Measurements from ENCODE around the gene TMEM213.

The TMEM213 gene

DNA sequence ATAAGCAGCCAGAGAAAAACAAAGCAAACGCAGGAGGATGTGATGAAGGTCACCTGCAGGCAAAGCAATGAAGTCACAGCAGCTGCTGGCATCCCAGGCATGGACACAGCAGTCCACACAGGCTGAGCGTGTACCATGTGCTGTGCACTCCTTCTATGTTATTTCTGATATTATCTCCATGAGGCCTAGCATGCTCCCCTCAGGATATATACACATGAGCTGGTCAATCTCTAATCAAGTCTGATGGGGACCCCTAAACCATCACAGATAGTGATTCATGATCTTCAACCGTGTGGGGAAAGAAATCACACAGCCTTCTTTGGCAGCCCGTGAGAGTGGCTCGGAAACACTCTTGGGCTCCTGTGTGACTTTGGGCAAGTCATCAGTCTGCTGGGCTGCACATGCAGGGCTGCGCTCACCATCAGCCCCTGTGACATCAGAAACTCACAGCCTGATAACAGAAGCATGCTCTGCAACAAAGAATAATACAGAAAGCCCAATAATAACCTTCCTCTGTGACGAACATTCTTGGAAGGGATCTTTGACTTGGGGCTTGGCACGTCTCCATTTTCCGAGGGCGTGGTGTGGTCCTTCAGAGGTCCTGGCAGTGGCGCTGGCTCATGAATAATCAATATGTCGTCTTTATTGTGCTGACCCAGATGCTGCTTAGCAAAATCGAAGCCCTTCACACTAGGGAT is 83.2 kb downstream of the TMEM213 start:
- no peak overlapping the region for H3K4me3 ChIP-seq (ENCODE audit: control insufficient read depth, low read depth, low read length)
- peak; percentile 86 for DNase-seq (ENCODE audit: low read depth)
- no peak for TF ChIP-seq CTCF (conservative IDR thresholded peaks at IDR 0.05; ENCODE audit: control insufficient read depth, insufficient read depth, low read depth, low read length)

- DNase-seq (ENCODE audit: low read depth) = no peak
- TF ChIP-seq CTCF (conservative IDR thresholded peaks at IDR 0.05; ENCODE audit: control insufficient read depth, insufficient read depth, low read depth, low read length) = no peak
- H3K4me3 ChIP-seq (ENCODE audit: control insufficient read depth, low read depth, low read length) = no peak overlapping the region
Observed at GRCh38 chr7:138881579-138882188, 83.9 kb downstream of the TMEM213 start.

- H3K4me3 ChIP-seq (ENCODE audit: control insufficient read depth, low read depth, low read length) = no peak overlapping the region
- TF ChIP-seq CTCF (conservative IDR thresholded peaks at IDR 0.05; ENCODE audit: control insufficient read depth, insufficient read depth, low read depth, low read length) = no peak
- DNase-seq (ENCODE audit: low read depth) = no peak
Observed at GRCh38 chr7:138882249-138882648, 84.5 kb downstream of the TMEM213 start.

DNA sequence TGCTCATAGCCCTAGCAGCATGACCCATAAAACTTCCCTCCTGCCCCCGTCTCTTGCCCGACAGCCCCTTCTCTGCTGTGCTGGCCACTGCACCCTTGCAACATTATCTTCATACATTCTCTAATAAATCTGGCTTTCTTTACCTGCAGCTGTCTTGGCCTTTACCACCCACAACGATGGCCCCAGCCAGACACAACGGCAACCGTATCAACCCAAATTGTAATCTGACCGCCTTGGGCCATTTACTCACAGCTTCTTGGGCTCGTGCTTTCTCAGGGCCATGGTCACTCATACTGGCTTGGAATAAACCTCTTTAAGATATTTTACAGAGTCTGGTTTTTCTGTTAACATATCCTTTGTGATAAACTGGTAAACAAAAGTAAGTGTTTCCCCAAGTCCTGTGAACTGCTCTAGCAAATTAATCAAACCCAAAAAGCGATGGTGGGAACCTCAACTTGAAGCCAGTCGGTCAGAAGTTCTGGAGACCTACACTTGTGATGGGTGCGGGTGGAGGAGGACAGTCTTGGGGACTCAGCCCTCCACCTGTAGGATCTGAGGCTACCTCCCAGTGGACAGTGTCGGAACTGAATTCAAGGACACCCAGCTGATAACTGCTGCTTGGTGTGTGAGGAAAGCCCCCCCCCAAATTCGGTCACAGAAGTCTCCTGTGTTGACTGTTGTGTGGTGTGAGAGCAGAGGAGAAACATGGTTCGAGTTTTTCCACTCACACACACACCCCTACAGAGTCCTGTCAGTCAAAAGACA is 87.8 kb downstream of the TMEM213 start:
- H3K4me3 ChIP-seq (ENCODE audit: control insufficient read depth, low read depth, low read length) = no peak overlapping the region
- DNase-seq (ENCODE audit: low read depth) = no peak

GRCh38 chr7:138886501-138886917 is 88.7 kb downstream of the TMEM213 start:
- DNase-seq (ENCODE audit: low read depth) = peak; percentile 76
- peak; percentile 69 for TF ChIP-seq CTCF (conservative IDR thresholded peaks at IDR 0.05; ENCODE audit: control insufficient read depth, insufficient read depth, low read depth, low read length)
- H3K4me3 ChIP-seq (ENCODE audit: control insufficient read depth, low read depth, low read length) = no peak overlapping the region

More for the DNA sequence above, 87.8 kb downstream of the TMEM213 start:
- no peak for TF ChIP-seq CTCF (conservative IDR thresholded peaks at IDR 0.05; ENCODE audit: control insufficient read depth, insufficient read depth, low read depth, low read length)

GRCh38 chr7:138887085-138887710 is 89.4 kb downstream of the TMEM213 start:
- no peak for TF ChIP-seq CTCF (conservative IDR thresholded peaks at IDR 0.05; ENCODE audit: control insufficient read depth, insufficient read depth, low read depth, low read length)
- no peak overlapping the region for H3K4me3 ChIP-seq (ENCODE audit: control insufficient read depth, low read depth, low read length)
- DNase-seq (ENCODE audit: low read depth) = no peak

Data from fibroblast of mammary gland (primary cell).